ENCODE results near the gene IFFO2. TPM values are rescaled to one million over a fixed set of nuclear protein-coding genes. Genes with fewer than 3 reads are reported as not detected.

IFFO2 gene
- total RNA-seq, 4 donors from 2014 or later, result 4.1 to 19.4 (median 7.3) TPM

DNA sequence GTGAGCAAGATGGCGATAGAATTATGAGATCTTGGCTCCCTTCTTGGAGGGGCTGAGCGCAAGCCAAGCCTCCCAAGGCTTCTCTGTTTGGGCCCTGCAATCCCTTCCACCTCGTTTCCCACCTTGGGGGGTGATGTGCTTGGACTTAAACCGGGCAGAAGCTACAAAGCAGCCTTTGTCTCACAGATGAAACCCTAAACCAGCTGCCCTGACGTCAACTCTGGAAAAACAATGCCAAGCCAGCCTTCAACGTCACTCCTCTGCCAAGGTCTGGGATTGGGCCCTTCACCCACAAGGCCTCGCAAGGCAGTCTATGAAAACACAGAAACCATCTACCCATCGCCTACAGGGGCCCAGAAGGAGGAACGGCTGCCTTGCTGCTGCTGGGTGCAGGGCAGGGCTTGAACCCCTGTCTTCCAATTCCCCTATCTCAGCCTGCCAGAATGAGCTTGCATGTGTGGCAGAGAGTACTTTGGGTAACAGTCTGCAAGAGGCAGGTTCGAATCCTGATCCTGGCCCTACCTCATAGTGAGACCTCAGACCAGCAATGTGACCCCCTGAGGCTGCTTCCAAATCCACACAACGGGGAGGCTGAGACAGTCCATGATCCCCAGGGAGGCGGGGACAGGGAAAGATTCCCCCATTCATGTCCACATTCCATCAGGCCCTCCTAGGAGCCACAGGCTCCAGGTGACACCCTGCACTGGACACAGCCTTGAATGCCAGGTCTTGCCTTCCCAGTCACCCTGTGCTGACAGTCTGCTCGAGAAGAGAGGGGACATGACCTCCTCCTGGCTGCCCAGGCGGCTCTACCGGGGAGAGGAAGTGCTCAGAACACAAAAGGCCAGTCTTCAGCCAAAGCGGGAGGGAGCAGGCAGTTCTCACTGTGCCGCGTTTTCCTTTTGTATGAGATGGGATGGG lies 15.0 kb downstream of the IFFO2 start:
- H3K27ac ChIP-seq, result peak overlapping the region; percentile 38 to 41
- H3K36me3 ChIP-seq, result no peaks in the 10 kb centered on the region
- TF ChIP-seq, protein P1, sequence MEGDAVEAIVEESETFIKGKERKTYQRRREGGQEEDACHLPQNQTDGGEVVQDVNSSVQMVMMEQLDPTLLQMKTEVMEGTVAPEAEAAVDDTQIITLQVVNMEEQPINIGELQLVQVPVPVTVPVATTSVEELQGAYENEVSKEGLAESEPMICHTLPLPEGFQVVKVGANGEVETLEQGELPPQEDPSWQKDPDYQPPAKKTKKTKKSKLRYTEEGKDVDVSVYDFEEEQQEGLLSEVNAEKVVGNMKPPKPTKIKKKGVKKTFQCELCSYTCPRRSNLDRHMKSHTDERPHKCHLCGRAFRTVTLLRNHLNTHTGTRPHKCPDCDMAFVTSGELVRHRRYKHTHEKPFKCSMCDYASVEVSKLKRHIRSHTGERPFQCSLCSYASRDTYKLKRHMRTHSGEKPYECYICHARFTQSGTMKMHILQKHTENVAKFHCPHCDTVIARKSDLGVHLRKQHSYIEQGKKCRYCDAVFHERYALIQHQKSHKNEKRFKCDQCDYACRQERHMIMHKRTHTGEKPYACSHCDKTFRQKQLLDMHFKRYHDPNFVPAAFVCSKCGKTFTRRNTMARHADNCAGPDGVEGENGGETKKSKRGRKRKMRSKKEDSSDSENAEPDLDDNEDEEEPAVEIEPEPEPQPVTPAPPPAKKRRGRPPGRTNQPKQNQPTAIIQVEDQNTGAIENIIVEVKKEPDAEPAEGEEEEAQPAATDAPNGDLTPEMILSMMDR (IDR thresholded peaks at IDR 0.05), result no peak
- no peak for TF ChIP-seq POLR2A (IDR thresholded peaks at IDR 0.05)
- H3K27me3 ChIP-seq, result no peaks in the 10 kb centered on the region
- intact Hi-C loops (cut with DNase I; ENCODE audit: low total_unique reads), result no loop called here
- DNase-seq, result no peak
- H3K4me1 ChIP-seq, result peaks cover 0 to 27% of the 10 kb centered on the region in 2 donors
- H3K9me3 ChIP-seq, result no peaks in the 10 kb centered on the region
- H3K4me3 ChIP-seq, result no peak overlapping the region

DNA sequence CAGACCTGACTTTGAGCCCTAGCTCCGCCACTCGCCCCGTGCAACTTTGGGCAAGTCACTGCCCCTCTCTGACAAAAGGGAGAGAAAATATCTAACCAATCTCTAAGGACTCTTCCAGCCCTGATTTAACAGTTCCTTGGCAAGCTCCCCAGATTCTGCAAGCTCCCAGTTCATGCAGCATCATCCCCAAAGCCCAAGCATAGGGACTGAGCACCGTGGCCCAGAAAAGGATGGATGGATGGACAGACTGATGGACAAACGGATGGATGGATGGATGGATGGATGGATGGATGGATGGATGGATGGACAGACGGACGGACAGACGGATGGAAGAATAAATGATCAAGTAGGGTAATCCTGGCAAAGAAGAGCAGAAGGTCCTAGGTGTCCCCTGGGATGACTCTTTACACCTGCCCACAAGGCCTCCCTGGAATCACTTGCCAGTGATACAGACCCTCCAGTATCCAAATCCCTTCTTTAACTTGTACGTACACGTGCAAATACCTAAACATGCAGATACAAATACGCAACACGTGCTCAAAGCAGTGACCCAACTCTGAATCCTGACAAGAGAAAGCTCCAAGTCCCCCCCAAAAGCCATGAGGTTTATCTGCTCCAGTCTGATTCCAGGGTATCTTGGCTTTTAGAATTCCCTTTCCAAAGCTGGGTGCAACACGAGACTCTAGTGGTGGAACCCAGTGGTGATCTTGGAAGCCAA lies 16.0 kb downstream of the IFFO2 start:
- intact Hi-C loops (cut with DNase I; ENCODE audit: low total_unique reads), result no loop called here

DNA sequence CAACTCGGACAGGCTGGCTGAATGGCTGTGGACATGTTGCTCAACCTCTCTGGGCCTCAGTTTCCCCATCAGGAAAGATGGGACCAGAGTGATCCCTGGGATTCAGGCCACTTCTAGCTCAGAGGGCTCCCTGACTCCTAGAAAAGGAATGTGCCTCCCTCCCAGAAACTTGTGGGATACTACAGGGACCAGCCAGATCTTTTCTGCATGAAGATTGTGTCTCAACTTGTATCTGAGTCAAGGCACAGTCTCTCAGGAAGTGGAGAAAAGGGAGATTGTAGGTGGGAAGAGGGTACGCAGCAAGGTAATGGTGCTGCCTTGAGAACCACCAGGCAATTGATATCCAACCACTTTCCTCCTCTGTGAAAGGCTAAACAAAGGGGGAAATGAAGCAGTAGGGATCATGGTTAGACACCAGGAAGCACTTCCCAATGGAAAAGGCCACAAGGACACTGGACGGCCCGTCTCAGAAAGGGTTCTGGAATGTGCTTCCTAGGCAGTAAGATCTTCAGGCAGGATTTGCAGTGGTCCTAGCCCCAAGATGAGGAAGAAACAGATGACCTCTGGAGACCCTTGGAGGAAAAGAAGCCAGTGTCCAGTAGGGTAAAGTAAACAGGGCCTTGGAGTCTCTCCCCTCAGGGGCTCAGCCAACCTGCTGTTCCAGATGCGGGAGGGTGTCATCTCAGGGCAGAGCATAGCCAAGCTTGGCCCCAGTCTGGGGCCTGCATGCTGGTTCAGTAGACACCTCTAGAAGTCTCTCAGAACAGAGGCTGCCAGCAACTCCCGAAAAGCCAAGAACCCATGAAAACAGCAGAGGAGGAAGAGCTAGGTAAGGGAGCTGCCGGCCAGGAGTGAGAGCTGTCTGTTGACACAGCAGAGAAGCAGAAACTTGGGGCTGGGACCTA lies 16.8 kb downstream of the IFFO2 start:
- Histone ChIP-seq H3K9me3 (no peaks in the 10 kb centered on the region), H3K36me3 (no peaks in the 10 kb centered on the region), H3K27ac (no peak overlapping the region), H3K4me3 (no peak overlapping the region), H3K27me3 (no peaks in the 10 kb centered on the region), H3K4me1 (peaks cover 0 to 23% of the 10 kb centered on the region in 2 donors)
- intact Hi-C loops (cut with DNase I; ENCODE audit: low total_unique reads), result no loop called here
- no peak for TF ChIP-seq POLR2A (IDR thresholded peaks at IDR 0.05)
- TF ChIP-seq, protein P1 (IDR thresholded peaks at IDR 0.05), result no peak
- DNase-seq, result no peak

More for the DNA sequence above, 16.0 kb downstream of the IFFO2 start:
- H3K27ac ChIP-seq, result no peak overlapping the region
- no peak overlapping the region for H3K4me3 ChIP-seq
- H3K4me1 ChIP-seq, result peaks cover 0 to 25% of the 10 kb centered on the region in 2 donors
- no peaks in the 10 kb centered on the region for H3K9me3 ChIP-seq
- DNase-seq, result no peak
- H3K27me3 ChIP-seq, result no peaks in the 10 kb centered on the region
- TF ChIP-seq POLR2A (IDR thresholded peaks at IDR 0.05), result no peak
- TF ChIP-seq, protein P1 (IDR thresholded peaks at IDR 0.05), result no peak
- no peaks in the 10 kb centered on the region for H3K36me3 ChIP-seq

DNA sequence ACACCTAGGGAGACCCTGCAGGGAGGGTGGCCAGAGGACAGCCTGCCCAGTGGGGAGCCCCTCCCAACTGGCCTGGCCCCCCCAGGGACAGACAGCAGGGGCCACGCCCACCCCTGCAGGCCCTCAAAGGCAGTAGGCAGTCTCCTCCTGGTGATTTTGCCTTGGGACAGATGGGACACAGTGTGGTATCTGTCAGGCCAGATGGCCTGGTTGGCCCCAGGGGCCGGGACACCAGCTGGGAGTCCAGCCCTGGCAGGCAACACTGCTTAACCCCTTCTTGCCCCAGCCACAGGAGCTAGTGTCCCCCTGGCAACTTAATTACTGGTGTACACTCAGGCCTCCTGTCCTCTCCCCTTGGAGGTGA lies 17.8 kb downstream of the IFFO2 start:
- peaks cover 0 to 20% of the 10 kb centered on the region in 2 donors for H3K4me1 ChIP-seq
- intact Hi-C loops (cut with DNase I; ENCODE audit: low total_unique reads), result no loop called here

More for the DNA sequence above, 17.8 kb downstream of the IFFO2 start:
- no peak overlapping the region for H3K27ac ChIP-seq
- H3K36me3 ChIP-seq, result no peaks in the 10 kb centered on the region
- TF ChIP-seq POLR2A (IDR thresholded peaks at IDR 0.05), result no peak
- TF ChIP-seq, protein P1 (IDR thresholded peaks at IDR 0.05), result no peak
- no peaks in the 10 kb centered on the region for H3K27me3 ChIP-seq
- no peak overlapping the region for H3K4me3 ChIP-seq
- DNase-seq, result no peak
- H3K9me3 ChIP-seq, result no peaks in the 10 kb centered on the region
